CD4-positive, CD25-positive, alpha-beta regulatory T cell (primary cell): Measurements from ENCODE around the gene KAZN. TPM values are rescaled to one million over a fixed set of nuclear protein-coding genes. Genes with fewer than 3 reads are reported as not detected.
A peak's percentile ranks its signal among the peaks of the same experiment; 100 is the strongest.

ENCODE experiments used
- ATAC-seq, 2 donors: fragments of 150-1000 bp; cut with Tn5 transposase; one replicate each; pipeline ENCODE4 v1.10.0; 2021; ENCODE audit warnings: low read depth in 2 of 2, moderate number of reproducible peaks in 2 of 2, moderate library complexity in 1 of 2
- DNase-seq, 3 donors: peaks; one replicate each; pipeline versions ENCODE4 v3.0.0 to v3.0.0-alpha.2; 2012 to 2022; ENCODE audit warnings: mixed read lengths in 1 of 3
- H3K27ac ChIP-seq: one replicate; pipeline ENCODE4 v1.7.0; 2013; ENCODE audit warnings: mild to moderate bottlenecking, low read length; ENCODE audit not compliant: insufficient read depth, poor library complexity, severe bottlenecking
- H3K27me3 ChIP-seq: one replicate; pipeline ENCODE4 v1.7.0; 2013; ENCODE audit warnings: low read length; ENCODE audit not compliant: control insufficient read depth, insufficient read depth
- H3K36me3 ChIP-seq: one replicate; pipeline ENCODE4 v1.7.0; 2013; ENCODE audit warnings: mild to moderate bottlenecking, low read length, moderate library complexity; ENCODE audit not compliant: control insufficient read depth, insufficient read depth
- H3K4me1 ChIP-seq: 2 replicates; pipeline ENCODE4 v1.7.0; 2013; ENCODE audit warnings: mild to moderate bottlenecking, low read length; ENCODE audit not compliant: insufficient read depth, control insufficient read depth, poor library complexity, severe bottlenecking
- H3K4me3 ChIP-seq: one replicate; pipeline ENCODE4 v1.7.0; 2013; ENCODE audit warnings: low read depth, mild to moderate bottlenecking, low read length, moderate library complexity
- H3K9me3 ChIP-seq, 2 experiments: 1 replicate in 1 of 2; 2 replicates in 1 of 2; pipeline ENCODE4 v1.7.0; 2013; ENCODE audit warnings: low read length in 2 of 2, mild to moderate bottlenecking in 1 of 2, moderate library complexity in 1 of 2; ENCODE audit not compliant: control insufficient read depth in 2 of 2
- H3K27ac Mint-ChIP-seq, 3 donors: one replicate each; pipeline ENCODE4 v1.8.0; 2020 to 2022; ENCODE audit warnings: mild to moderate bottlenecking in 3 of 3, mixed read lengths in 3 of 3, moderate library complexity in 2 of 3
- H3K27me3 Mint-ChIP-seq: one replicate; pipeline ENCODE4 v1.8.0; 2022; ENCODE audit warnings: mild to moderate bottlenecking, mixed read lengths
- H3K36me3 Mint-ChIP-seq: one replicate; pipeline ENCODE4 v1.8.0; 2020; ENCODE audit warnings: mixed read lengths
- H3K4me1 Mint-ChIP-seq, 4 donors: one replicate each; pipeline ENCODE4 v1.8.0; 2020 to 2022; ENCODE audit warnings: mixed read lengths in 4 of 4, mild to moderate bottlenecking in 1 of 4
- H3K4me3 Mint-ChIP-seq, 4 donors: one replicate each; pipeline ENCODE4 v1.8.0; 2020 to 2022; ENCODE audit warnings: mild to moderate bottlenecking in 4 of 4, mixed read lengths in 4 of 4, moderate library complexity in 3 of 4
- H3K9me3 Mint-ChIP-seq, 7 donors: one replicate each; pipeline ENCODE4 v1.8.0; 2020 to 2022; ENCODE audit warnings: mixed read lengths in 7 of 7, mild to moderate bottlenecking in 3 of 7, moderate library complexity in 2 of 7
- polyA plus RNA-seq, 4 donors: library from polyadenylated mRNA; unstranded; fragments of 300-500 nt; fragmentation: Illumina TruSeq; gene quantifications; one replicate each; pipeline ENCODE4 v1.2.3, GENCODE V29; 2021
- total RNA-seq: library from RNA; stranded (reverse); gene quantifications from one replicate; pipeline ENCODE4 v1.2.3, GENCODE V29; 2022

The KAZN gene
- total and polyA plus RNA-seq, 5 donors from 2014 or later, result not detected

DNA sequence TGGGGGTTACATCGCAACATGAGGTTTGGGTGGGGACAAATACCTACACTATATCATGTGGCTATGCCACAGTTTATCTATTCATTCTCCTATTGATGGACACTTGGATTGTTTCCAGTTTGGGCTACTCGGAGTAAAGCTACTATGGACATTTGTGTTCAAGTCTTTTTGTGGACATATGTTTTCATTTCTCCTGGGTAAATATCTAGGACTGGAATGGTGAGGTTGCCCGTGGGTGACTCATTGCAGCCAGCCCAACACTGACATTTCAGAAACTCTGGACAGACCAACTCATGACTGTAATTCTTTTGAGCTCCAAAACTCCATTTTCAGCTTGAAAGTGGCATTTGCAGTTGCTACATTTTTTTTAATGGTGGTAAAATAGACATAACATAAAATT, 82.7 kb downstream of the KAZN start:
- no peak overlapping the region for H3K27ac Mint-ChIP-seq
- DNase-seq, result no peak
- H3K27me3 ChIP-seq, result no peaks in the 10 kb centered on the region
- H3K9me3 Mint-ChIP-seq, result peaks cover 0 to 9% (median 2%) of the 10 kb centered on the region in 7 donors
- no peaks in the 10 kb centered on the region for H3K27me3 Mint-ChIP-seq
- H3K36me3 ChIP-seq, result no peaks in the 10 kb centered on the region
- ATAC-seq, result no peak
- H3K9me3 ChIP-seq, result no peaks in the 10 kb centered on the region
- H3K4me3 ChIP-seq, result no peak overlapping the region
- no peaks in the 10 kb centered on the region for H3K4me1 Mint-ChIP-seq
- H3K36me3 Mint-ChIP-seq, result no peaks in the 10 kb centered on the region
- H3K4me1 ChIP-seq, result no peaks in the 10 kb centered on the region
- no peak overlapping the region for H3K27ac ChIP-seq
- no peak overlapping the region for H3K4me3 Mint-ChIP-seq

DNA sequence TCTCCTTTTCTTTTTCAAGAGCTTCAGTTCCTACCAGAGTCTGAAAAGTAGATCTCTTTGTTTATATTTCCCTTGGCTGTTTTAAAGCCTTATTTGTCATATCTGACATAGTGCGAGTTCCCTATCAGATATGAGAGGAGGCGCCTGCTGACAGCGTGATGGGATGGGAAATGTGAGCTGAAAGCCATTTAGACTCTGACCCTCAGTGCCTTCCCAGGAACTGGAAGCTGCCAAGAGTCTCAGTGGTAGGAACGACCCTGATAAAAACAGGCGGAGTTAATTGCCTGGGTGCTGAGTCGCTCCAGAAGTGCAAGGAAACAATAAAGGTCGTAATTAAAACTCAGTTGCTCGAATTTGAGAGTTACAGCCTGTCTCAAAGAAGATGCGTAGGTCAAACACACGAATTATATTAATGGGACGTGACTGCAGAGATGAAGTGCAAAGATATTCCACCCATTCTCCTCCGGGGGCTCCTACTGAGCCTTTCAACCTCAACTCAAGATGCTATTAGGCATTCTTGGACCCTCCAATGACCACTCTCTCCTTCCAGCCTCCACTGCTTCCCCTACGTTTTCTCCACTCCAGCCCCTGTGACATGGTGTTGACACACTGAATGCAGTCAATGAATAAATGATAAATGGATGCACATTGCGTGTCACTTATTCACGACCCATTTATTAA, 84.6 kb downstream of the KAZN start:
- Histone ChIP-seq H3K36me3 (no peaks in the 10 kb centered on the region), H3K9me3 (no peaks in the 10 kb centered on the region), H3K4me3 (no peak overlapping the region), H3K27ac (no peak overlapping the region), H3K27me3 (no peaks in the 10 kb centered on the region), H3K4me1 (no peaks in the 10 kb centered on the region)
- Mint-ChIP-seq H3K4me1 (no peaks in the 10 kb centered on the region), H3K9me3 (peaks cover 0 to 5% (median 2%) of the 10 kb centered on the region in 7 donors), H3K27ac (no peak overlapping the region), H3K27me3 (no peaks in the 10 kb centered on the region), H3K36me3 (no peaks in the 10 kb centered on the region), H3K4me3 (no peak overlapping the region)
- ATAC-seq, result no peak
- no peak for DNase-seq

DNA sequence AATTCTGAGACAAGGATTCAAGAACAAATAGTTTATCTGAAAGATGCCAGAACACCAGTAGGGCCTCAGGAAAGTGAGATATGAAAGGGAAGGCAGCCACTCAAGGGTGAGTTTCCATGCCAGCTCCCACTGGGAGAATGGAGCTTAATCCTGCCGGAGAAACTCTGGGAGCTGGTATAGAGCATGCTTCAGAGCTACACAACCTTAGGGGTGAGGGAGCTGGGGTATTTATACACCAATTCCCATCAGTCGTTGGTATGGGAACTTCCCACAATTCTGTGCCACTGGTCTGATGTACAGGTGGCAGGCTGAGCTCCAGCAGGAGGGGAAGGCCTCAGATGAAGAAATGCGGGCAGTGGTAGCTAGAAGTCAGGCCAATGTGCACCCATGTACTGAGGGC, 86.6 kb downstream of the KAZN start:
- no peaks in the 10 kb centered on the region for H3K36me3 ChIP-seq
- H3K4me3 ChIP-seq, result no peak overlapping the region
- H3K27ac ChIP-seq, result no peak overlapping the region
- H3K27me3 ChIP-seq, result no peaks in the 10 kb centered on the region
- no peak overlapping the region for H3K4me3 Mint-ChIP-seq
- no peak overlapping the region for H3K27ac Mint-ChIP-seq
- no peaks in the 10 kb centered on the region for H3K4me1 Mint-ChIP-seq
- H3K4me1 ChIP-seq, result no peaks in the 10 kb centered on the region
- DNase-seq, result no peak
- H3K36me3 Mint-ChIP-seq, result no peaks in the 10 kb centered on the region
- ATAC-seq, result no peak
- peaks cover 0 to 5% (median 2%) of the 10 kb centered on the region in 7 donors for H3K9me3 Mint-ChIP-seq
- no peaks in the 10 kb centered on the region for H3K9me3 ChIP-seq
- H3K27me3 Mint-ChIP-seq, result no peaks in the 10 kb centered on the region

DNA sequence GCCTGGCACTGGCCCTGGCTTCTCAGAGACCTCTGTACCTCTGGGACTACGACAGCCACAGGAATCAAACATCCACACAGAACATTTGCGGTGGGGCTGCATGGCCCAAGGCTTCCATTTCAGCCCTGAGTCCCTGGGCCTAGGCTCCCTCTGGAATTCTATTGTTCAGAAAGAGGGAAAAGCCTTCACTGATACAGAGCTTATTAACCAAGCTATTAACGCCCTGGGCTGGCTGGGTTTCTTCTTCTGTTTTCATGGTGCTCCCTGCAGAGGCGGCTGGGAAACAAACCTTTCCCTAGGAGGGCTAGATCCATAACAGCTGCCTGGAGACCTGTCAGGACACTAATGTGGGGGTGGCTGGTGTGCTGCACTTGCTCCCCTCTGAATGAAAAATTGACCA, 88.2 kb downstream of the KAZN start:
- ATAC-seq (no peak), DNase-seq (no peak)
- no peak overlapping the region for H3K4me3 ChIP-seq
- no peaks in the 10 kb centered on the region for H3K27me3 ChIP-seq
- H3K4me1 Mint-ChIP-seq, result no peaks in the 10 kb centered on the region
- no peaks in the 10 kb centered on the region for H3K36me3 ChIP-seq
- no peak overlapping the region for H3K27ac ChIP-seq
- H3K4me3 Mint-ChIP-seq, result no peak overlapping the region
- H3K4me1 ChIP-seq, result no peaks in the 10 kb centered on the region
- H3K9me3 ChIP-seq, result no peaks in the 10 kb centered on the region
- H3K27ac Mint-ChIP-seq, result no peak overlapping the region
- H3K9me3 Mint-ChIP-seq, result peaks cover 0 to 5% (median 0%) of the 10 kb centered on the region in 7 donors
- no peaks in the 10 kb centered on the region for H3K36me3 Mint-ChIP-seq
- H3K27me3 Mint-ChIP-seq, result no peaks in the 10 kb centered on the region

DNA sequence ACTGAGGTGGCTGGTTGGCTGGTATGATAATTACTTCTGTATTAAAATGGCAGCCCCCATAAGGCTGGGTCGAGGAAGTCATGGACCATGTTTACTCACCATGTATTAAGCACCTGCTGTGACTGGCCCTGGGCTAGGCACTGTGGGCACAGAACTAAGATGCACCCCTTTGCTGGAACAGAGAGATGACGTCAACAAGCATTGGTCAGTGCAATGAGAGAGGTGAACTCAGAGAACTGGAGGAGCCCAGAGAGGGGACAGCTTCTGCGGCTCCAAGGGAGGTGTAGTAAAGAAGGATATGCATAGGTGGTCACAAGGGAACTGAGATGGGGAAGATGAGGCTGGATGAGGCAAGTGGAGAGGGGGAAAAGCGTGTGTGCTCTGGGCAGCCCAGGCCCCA, 88.7 kb downstream of the KAZN start:
- no peaks in the 10 kb centered on the region for H3K4me1 Mint-ChIP-seq
- H3K27me3 Mint-ChIP-seq, result no peaks in the 10 kb centered on the region
- peak overlapping the region in 1 of 4 donors; percentile 53 for H3K4me3 Mint-ChIP-seq
- H3K4me3 ChIP-seq, result no peak overlapping the region
- H3K36me3 Mint-ChIP-seq, result no peaks in the 10 kb centered on the region
- H3K9me3 Mint-ChIP-seq, result peaks cover 0 to 5% (median 0%) of the 10 kb centered on the region in 7 donors
- no peaks in the 10 kb centered on the region for H3K36me3 ChIP-seq
- no peaks in the 10 kb centered on the region for H3K9me3 ChIP-seq
- DNase-seq, result no peak
- no peak overlapping the region for H3K27ac ChIP-seq
- no peaks in the 10 kb centered on the region for H3K4me1 ChIP-seq
- no peaks in the 10 kb centered on the region for H3K27me3 ChIP-seq
- ATAC-seq, result no peak
- no peak overlapping the region for H3K27ac Mint-ChIP-seq

DNA sequence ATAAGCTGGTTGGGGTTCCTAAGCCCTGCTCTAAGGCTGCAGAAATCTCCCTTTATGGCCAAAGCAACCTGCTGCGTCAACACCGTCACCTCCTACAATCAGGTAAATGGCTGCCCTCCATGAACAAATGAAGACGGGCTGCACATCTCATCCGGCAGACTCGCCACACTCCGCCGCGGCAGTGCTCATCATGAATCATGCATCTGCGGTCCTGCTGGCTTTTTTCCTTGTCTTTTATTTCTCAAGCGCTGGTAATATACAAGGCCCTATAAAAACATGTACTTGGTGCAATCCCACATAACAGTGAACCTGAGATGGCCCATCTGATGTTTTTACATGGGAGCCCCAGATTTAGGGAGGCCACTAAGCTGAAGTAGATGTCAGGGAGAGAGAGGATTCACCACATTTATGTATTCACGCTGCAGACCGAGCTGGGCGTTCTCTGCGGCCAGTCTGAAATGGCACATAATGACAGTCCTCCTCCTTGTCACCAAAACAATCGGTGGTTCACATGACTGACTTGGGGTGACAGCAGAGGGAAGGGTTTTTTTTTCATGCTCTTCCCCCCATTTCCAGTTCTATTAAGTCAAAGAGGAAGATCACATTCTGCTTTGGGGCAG, 91.6 kb downstream of the KAZN start:
- H3K4me1 Mint-ChIP-seq, result no peaks in the 10 kb centered on the region
- no peak overlapping the region for H3K4me3 ChIP-seq
- H3K27ac Mint-ChIP-seq, result no peak overlapping the region
- DNase-seq (no peak), ATAC-seq (no peak)
- no peaks in the 10 kb centered on the region for H3K36me3 ChIP-seq
- H3K27ac ChIP-seq, result no peak overlapping the region
- H3K4me1 ChIP-seq, result no peaks in the 10 kb centered on the region
- H3K27me3 ChIP-seq, result no peaks in the 10 kb centered on the region
- no peaks in the 10 kb centered on the region for H3K9me3 ChIP-seq
- H3K9me3 Mint-ChIP-seq, result peaks cover 0 to 3% (median 0%) of the 10 kb centered on the region in 7 donors
- no peak overlapping the region for H3K4me3 Mint-ChIP-seq
- H3K36me3 Mint-ChIP-seq, result no peaks in the 10 kb centered on the region
- no peaks in the 10 kb centered on the region for H3K27me3 Mint-ChIP-seq

DNA sequence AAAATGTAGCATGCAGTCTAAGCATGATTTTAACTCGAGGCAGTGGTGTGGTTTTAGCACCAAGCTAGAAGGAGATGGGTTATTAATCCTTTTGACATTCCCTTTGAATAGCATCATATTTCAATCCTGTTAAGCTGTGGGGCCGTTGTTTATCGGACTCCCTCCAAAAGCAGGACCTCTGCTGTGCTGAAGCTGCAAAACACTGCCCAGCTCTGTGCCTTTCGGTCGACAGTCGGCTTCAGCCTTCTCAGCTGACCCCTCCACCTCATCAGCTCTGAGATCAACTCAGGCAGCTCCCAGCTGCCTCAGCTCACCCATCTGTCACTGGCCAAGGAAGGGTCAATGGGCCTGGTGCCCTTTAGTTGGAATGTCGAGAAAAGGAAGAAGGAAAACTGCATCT, 95.5 kb downstream of the KAZN start:
- H3K4me1 Mint-ChIP-seq, result no peaks in the 10 kb centered on the region
- H3K36me3 Mint-ChIP-seq, result no peaks in the 10 kb centered on the region
- H3K4me3 Mint-ChIP-seq, result no peak overlapping the region
- DNase-seq (no peak), ATAC-seq (no peak)
- Histone ChIP-seq H3K27ac (no peak overlapping the region), H3K36me3 (no peaks in the 10 kb centered on the region), H3K4me3 (no peak overlapping the region), H3K9me3 (no peaks in the 10 kb centered on the region), H3K4me1 (no peaks in the 10 kb centered on the region), H3K27me3 (no peaks in the 10 kb centered on the region)
- no peak overlapping the region for H3K27ac Mint-ChIP-seq
- H3K9me3 Mint-ChIP-seq, result peaks cover 0 to 2% (median 0%) of the 10 kb centered on the region in 7 donors
- H3K27me3 Mint-ChIP-seq, result no peaks in the 10 kb centered on the region

DNA sequence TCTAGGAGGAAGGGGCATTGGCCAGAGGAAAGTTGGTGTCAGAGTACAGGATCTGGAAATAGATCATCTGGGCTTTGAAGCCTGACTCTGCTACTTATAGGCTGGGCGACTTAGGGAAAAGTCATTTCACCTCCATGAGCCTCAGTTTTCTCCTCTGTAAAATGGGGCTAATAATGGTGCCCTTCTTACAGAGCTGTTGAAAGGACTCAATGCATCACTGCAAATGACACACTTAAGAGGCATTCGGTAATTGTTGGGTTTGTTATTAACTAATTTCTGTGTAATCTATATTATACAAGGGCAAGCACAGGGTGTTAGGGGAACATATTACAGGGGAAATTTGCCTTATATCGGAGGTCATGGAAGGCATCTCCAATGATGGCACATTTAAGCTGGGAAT, 96.1 kb downstream of the KAZN start:
- Histone ChIP-seq H3K9me3 (no peaks in the 10 kb centered on the region), H3K27me3 (no peaks in the 10 kb centered on the region), H3K4me3 (no peak overlapping the region), H3K36me3 (no peaks in the 10 kb centered on the region), H3K4me1 (no peaks in the 10 kb centered on the region), H3K27ac (no peak overlapping the region)
- DNase-seq, result no peak
- H3K9me3 Mint-ChIP-seq, result peaks cover 0 to 2% (median 0%) of the 10 kb centered on the region in 7 donors
- H3K36me3 Mint-ChIP-seq, result no peaks in the 10 kb centered on the region
- H3K27ac Mint-ChIP-seq, result no peak overlapping the region
- ATAC-seq, result no peak
- no peaks in the 10 kb centered on the region for H3K4me1 Mint-ChIP-seq
- no peak overlapping the region for H3K4me3 Mint-ChIP-seq
- H3K27me3 Mint-ChIP-seq, result no peaks in the 10 kb centered on the region
